Activated T-helper 1 cell treated with anti-CD3 and anti-CD28 coated beads, Interleukin-2, amount 50 U/mL, for 16 hours (primary cell): ENCODE measurements around the gene SNRK.
"Not testable (repeated sequence)": the region's sequence is repeated elsewhere in the genome, so short reads cannot be mapped to it uniquely, and the experiment has no call there.

Source experiments
- DNase-seq, 2 donors: peaks; one replicate each; pipeline ENCODE4 v3.0.0-alpha.2; 2020; ENCODE audit warnings: low read depth in 1 of 2, low spot score in 1 of 2

The SNRK gene

DNA sequence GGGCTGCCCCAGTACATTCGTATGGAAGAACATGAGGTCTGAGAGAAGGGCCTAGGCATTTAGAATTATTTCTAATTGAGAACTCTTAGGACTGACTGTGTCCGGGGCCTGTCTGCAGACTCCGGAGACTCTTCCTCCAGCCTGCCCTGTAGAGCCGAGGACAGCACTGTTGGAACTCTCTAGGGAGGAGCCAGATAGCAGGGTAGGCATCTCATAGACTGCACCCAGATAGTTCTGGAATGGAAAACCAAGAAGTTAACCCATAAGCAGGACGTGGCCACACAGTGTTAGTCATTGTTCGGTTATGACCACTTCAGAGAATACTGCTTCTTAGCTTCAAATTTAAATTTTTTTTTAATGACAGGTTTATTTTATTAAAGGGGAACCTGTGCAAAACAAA is 59.5 kb downstream of the SNRK start:
- no peak for DNase-seq

DNA sequence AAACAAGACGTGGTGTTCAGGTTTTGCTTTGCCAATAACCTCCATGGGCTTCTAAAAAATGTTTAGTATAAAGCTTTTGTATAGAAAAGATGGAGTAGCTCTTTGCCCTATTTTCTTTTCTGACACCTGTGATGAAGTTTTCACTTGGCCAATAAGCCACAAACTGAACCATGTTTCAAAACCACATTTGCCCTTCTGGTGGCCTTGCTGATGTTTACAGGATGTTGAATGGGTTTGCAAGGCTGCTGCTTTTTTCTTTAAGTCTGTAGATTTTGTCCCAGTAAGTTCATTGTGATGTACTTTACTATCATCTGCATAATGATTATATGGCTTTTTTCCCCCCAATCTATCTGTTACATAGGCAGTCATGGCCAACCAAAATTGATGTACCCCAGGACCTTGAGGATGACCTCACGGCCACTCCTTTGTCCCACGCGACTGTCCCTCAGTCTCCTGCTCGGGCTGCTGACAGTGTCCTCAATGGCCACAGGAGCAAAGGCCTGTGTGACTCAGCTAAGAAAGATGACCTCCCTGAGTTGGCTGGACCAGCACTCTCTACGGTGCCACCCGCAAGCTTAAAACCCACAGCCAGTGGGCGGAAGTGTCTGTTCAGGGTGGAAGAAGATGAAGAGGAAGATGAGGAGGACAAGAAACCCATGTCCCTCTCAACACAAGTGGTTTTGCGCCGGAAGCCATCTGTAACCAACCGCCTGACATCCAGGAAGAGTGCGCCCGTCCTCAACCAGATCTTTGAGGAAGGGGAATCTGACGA is 60.8 kb downstream of the SNRK start:
- DNase-seq, result no peak

GRCh38 chr3:43347774-43348173 is 61.4 kb downstream of the SNRK start:
- DNase-seq, result no peak

GRCh38 chr3:43348350-43348749 is 62.0 kb downstream of the SNRK start:
- DNase-seq, result no peak

DNA sequence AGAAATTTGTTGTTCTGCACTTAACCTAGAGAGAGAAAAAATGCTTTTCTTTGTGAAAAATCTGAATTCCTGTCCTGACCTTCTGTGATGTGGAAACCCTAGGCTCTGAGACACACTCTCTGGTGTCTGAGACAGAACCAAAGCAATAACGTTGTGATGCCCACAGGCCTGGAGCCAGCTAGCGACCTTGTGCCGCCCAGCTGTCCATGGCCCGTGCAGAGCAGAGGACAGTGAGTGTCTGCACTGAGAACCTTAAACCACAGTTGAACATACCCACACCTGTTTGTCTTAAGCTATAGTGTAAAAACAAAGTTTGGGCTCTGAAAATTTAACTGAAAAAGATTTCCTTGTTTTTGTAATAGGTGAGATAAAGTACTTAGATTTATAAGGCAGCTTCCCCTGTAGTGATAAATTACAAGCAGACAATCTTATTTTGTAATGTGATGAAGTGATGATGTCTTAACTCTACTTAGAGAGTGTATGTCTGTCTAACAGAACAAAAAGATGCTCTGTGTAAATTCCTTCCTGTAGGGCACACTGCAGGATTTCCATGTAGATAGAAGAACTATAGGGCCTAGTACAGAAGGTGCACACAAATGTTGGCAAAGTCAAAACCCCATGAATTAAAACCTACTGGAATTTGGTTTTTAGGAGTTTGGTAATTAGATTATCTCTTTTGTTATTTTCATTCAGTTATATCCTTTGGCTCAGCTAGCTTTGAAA is 62.7 kb downstream of the SNRK start:
- no peak for DNase-seq

DNA sequence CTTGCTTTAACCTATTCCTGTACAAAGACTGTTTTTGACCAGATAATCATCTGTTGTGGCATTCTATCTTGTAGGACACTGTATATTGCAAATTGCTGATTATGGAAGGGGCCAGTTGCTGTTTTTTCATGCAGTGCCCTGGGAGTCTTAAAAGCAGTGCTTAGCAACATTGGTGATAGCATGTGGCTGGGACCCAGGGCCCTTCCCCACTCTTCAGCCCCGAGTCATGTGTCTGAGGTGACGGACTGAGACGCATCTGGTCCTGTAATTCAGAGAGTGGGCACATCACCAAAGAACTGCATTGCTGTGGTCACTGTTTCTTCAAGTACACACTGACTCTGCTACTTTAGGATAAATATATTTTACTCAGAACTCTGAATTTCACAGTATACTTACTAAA is 63.4 kb downstream of the SNRK start:
- no peak for DNase-seq

GRCh38 chr3:43353393-43353792 is 67.1 kb downstream of the SNRK start:
- DNase-seq, result no peak

- no peak for DNase-seq
Observed at GRCh38 chr3:43353923-43354670, 67.8 kb downstream of the SNRK start.

DNA sequence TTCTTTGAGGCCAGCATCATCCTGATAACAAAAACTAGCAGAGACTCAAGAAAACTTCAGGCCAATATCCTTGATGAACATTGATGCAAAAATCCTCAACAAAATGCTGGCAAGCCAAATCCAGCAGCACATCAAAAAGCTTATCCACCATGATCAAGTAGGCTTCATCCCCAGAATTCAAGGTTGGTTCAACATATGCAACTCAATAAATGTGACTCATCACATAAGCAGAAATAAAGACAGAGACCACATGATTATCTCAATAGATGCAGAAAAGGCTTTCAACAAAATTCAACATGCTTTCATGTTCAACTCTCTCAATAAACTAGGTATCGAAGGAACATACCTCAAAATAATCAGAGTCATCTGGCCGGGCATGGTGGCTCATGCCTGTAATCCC is 69.7 kb downstream of the SNRK start:
- not testable (repeated sequence) for DNase-seq

DNA sequence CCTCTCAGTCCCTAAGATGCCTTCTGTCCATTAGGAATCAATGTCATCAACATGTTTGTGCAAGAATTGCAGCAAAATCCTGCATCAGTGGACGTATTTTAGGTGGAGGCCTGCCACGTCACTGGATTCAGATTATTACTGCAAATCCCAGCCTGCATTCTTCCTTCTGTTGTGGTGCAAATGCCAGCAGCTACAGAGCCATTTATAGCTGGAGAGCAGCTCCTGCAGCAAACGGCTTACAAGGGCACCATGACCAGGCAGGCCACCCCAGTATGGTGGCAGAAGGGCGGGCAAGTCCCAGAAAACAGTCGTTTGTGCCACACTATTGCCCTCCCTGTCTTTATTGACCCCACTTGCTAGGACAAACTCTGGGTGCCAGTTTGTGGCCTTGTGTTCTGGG is 74.7 kb downstream of the SNRK start:
- no peak for DNase-seq

- no peak for DNase-seq
Observed at GRCh38 chr3:43362183-43362582, 75.8 kb downstream of the SNRK start.

DNA sequence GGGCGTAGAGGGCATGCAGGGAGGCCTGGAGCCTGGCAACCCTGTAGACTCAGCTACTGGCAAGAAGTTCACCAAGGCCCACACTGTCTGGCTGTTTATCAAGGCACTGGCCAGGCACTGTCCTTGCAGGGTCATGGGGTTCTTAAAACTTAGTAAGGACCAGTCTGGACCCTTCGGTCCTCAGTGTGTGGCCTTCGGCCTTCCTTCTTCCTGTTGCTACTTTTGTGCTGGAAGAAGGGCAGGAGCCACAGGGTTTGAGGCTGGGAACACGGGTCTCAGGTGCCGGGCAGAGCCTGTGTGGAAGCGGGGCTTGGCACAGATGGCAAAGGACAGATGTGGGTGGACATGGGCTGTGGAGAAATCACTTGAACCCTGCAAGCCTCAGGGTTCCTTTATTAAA is 76.6 kb downstream of the SNRK start:
- no peak for DNase-seq

DNA sequence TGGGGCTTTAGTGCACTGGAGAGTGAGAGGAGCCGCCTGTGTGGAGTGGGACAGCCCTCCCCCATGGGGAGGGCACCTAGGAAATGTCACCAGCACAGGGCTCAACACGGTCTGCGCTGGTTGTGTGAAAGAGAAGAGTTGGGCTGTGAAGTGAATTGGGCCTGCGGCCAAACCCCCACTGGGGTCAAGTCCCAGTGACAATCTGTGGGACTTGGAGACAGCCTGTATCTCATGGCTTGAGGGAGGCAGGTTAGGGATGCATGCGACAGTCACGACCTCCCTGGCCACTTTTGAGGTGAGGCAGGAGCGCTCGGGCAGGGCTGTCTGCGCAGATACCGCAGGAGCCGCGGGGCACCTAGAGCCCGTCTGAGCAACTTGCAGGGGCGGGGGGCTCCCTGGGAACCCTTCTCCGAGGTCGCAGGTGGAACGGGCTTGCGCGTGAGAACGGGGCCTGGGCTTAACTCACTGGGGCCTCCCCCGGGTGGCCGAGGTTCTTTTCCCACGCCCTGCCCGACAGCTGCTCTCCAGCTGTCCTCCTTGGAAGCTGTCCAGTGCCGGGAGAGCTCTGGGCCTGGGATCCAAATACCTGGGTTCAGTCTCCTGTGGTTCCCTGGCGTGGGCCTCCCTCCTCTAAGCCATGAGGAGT is 77.4 kb downstream of the SNRK start:
- DNase-seq, result no peak

- no peak for DNase-seq
Observed at GRCh38 chr3:43364494-43364893, 78.2 kb downstream of the SNRK start.

DNA sequence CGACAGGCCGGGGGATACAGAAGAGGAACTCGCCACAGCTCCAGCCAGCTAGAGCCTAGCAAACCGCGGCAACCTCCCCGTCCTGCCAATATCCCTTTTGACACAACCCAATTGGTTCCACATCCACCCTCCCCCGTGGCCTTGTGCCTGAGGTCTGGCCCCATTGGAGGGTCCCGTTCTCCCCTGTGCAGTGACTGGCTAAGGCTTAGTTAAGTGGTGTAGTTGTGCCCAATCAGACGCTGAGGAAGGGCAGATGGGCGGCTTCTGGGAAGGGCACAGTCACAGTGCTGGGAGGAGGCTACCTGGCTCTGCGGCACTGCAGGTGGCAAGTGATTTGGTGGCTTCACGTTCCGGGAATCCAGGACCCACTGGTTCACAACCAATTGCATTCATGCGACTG is 78.6 kb downstream of the SNRK start:
- DNase-seq, result no peak

DNA sequence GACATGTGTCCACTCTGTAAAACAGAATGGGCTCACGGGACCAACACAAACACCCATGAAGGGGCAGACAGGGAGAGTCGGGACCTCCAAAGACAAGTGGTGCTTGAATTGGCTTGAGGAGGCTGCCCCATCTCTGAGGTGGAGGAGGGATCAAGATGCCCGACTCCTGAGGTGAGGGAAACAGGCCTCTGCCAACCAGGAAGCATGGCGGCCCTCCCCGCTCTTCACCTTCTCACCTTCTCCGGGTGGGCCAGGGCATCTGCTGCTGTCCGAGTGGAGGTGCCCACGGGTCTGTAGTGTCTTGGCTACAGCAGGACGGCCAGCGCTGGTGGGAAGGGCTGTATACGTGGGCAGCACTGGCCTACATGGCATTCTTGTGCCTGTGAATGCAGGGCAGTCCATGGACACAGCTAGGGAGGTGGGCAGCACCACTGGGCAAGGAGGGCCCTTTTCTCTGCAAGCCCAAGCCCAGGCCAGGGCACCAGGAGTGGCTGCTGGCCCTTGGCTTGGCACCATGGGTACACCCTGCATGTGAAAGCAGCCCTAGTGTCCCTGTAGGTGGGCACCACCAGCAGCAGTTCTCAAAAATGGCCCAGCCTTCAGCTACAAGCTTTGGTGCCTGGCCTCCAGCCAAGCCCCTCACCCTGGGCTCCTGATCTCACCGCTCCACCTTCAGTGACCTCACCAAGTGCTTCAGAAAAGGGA is 79.4 kb downstream of the SNRK start:
- DNase-seq, result no peak

- DNase-seq, result no peak
Observed at GRCh38 chr3:43366481-43366880, 80.1 kb downstream of the SNRK start.

GRCh38 chr3:43366885-43367284 is 80.5 kb downstream of the SNRK start:
- DNase-seq, result no peak

- no peak for DNase-seq
Observed at GRCh38 chr3:43369404-43370292, 83.3 kb downstream of the SNRK start.
